ENCODE results near the gene ARID1A. TPM values are rescaled to one million over a fixed set of nuclear protein-coding genes. Genes with fewer than 3 reads are reported as not detected.
A peak's percentile ranks its signal among the peaks of the same experiment; 100 is the strongest.

The ARID1A gene
- total and polyA plus RNA-seq, 8 donors = 14.8 to 39.9 (median 25.5) TPM

DNA sequence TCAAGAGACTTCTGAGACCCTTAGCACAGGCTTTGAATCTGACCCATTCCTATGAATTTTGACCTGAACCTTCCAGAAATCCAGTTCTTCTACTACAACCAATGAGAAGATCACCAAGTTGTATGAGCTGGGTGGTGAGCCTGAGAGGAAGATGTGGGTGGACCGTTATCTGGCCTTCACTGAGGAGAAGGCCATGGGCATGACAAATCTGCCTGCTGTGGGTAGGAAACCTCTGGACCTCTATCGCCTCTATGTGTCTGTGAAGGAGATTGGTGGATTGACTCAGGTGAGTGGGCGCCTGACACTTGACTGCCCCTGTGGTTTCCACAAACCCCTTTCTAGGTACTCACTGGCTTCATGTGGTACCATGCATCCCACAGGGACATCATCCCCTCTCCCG is 71.9 kb downstream of the ARID1A start:
- ATAC-seq = no peak
- Histone ChIP-seq H3K27me3 (no peaks in the 10 kb centered on the region), H3K27ac (no peak overlapping the region), H3K36me3 (peaks cover 2 to 48% (median 27%) of the 10 kb centered on the region in 3 donors), H3K4me1 (peaks cover 0 to 11% (median 0%) of the 10 kb centered on the region in 3 donors), H3K9me3 (no peaks in the 10 kb centered on the region), H3K4me3 (no peak overlapping the region)
- no peak for DNase-seq
- FAIRE-seq = no peak
- TF ChIP-seq, protein P1, sequence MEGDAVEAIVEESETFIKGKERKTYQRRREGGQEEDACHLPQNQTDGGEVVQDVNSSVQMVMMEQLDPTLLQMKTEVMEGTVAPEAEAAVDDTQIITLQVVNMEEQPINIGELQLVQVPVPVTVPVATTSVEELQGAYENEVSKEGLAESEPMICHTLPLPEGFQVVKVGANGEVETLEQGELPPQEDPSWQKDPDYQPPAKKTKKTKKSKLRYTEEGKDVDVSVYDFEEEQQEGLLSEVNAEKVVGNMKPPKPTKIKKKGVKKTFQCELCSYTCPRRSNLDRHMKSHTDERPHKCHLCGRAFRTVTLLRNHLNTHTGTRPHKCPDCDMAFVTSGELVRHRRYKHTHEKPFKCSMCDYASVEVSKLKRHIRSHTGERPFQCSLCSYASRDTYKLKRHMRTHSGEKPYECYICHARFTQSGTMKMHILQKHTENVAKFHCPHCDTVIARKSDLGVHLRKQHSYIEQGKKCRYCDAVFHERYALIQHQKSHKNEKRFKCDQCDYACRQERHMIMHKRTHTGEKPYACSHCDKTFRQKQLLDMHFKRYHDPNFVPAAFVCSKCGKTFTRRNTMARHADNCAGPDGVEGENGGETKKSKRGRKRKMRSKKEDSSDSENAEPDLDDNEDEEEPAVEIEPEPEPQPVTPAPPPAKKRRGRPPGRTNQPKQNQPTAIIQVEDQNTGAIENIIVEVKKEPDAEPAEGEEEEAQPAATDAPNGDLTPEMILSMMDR (IDR thresholded peaks at IDR 0.05) = no peak
- 85 to 86% methylated on average over 4 of the region's 4 CpGs for WGBS, 2 donors
- intact Hi-C loops (cut with DNase I) = no loop called here

- peaks cover 4 to 52% (median 29%) of the 10 kb centered on the region in 3 donors for H3K36me3 ChIP-seq
- H3K4me1 ChIP-seq = peaks cover 0 to 11% (median 0%) of the 10 kb centered on the region in 3 donors
- peak; percentile 28 to 65 (median 46) for ATAC-seq
- WGBS, 2 donors = 4 to 11% methylated on average over 3 of the region's 3 CpGs
- no peak for DNase-seq
- intact Hi-C loops (cut with DNase I) = no loop called here
- no peaks in the 10 kb centered on the region for H3K27me3 ChIP-seq
- no peak for FAIRE-seq
- TF ChIP-seq, protein P1 (IDR thresholded peaks at IDR 0.05) = no peak
- no peaks in the 10 kb centered on the region for H3K9me3 ChIP-seq
- no peak overlapping the region for H3K4me3 ChIP-seq
- peak overlapping the region in 2 of 4 donors; percentile 17 to 36 for H3K27ac ChIP-seq
Observed at GRCh38 chr1:26768755-26769154, 72.9 kb downstream of the ARID1A start.

DNA sequence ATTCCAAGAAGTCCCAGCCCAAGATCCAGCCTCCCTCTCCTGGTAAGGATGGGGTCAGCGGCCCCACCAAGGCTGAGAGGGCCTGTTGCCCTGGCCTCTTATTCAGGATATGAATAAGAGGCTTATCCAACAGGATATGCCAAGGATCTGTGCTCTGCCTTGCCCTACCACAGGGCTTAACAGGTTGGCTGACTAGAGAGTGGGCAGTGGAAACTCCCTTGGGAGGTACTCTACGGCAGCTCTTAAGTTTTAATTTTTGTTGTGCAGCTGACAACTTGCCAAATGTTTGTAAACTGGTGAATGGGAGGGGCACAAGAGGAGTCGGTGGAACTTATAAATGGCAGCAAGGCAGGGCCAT is 75.4 kb downstream of the ARID1A start:
- H3K4me1 ChIP-seq = peaks cover 0 to 14% (median 0%) of the 10 kb centered on the region in 3 donors
- WGBS, 2 donors = 69 to 70% methylated on average over 3 of the region's 3 CpGs
- intact Hi-C loops (cut with DNase I) = loop anchor here in 1 of 3 donors (10.0 kb wide), 1 partner anchor 66 kb away; no protein-coding TSS in a partner anchor
- no peaks in the 10 kb centered on the region for H3K9me3 ChIP-seq
- H3K4me3 ChIP-seq = no peak overlapping the region
- no peaks in the 10 kb centered on the region for H3K27me3 ChIP-seq
- FAIRE-seq (no peak), DNase-seq (no peak), ATAC-seq (no peak)
- peaks cover 4 to 66% (median 43%) of the 10 kb centered on the region in 3 donors for H3K36me3 ChIP-seq
- peak overlapping the region in 2 of 4 donors; percentile 7 to 34 for H3K27ac ChIP-seq
- TF ChIP-seq, protein P1 (IDR thresholded peaks at IDR 0.05) = no peak

GRCh38 chr1:26771643-26772321 is 76.0 kb downstream of the ARID1A start:
- no peak for FAIRE-seq
- Histone ChIP-seq H3K27ac (peak overlapping the region in 2 of 4 donors; percentile 7 to 34), H3K27me3 (no peaks in the 10 kb centered on the region), H3K4me1 (peaks cover 0 to 14% (median 0%) of the 10 kb centered on the region in 3 donors), H3K4me3 (no peak overlapping the region), H3K36me3 (peaks cover 4 to 66% (median 37%) of the 10 kb centered on the region in 3 donors), H3K9me3 (no peaks in the 10 kb centered on the region)
- peak in 3 of 4 donors; percentile 60 to 80 (median 71) for ATAC-seq
- intact Hi-C loops (cut with DNase I) = loop anchor here in 1 of 3 donors (10.0 kb wide), 1 partner anchor 67 kb away; no protein-coding TSS in a partner anchor
- TF ChIP-seq, protein P1 (IDR thresholded peaks at IDR 0.05) = no peak
- no peak for DNase-seq
- 88 to 89% methylated on average over 2 of the region's 2 CpGs for WGBS, 2 donors

DNA sequence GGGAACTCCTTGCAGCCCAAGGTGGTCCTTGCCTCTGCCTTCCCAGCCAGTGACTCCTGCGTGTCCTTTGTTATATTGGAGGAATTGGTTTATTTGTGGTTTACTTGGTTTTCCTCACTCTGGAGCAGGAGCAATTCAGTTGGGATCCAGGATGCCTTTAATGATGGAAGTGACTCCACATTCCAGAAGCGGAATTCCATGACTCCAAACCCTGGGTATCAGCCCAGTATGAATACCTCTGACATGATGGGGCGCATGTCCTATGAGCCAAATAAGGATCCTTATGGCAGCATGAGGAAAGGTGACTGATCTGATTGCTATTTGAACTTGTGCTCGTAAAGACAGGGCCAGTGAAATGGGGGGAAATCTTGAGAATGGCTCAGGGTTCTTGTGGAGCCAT is 76.9 kb downstream of the ARID1A start:
- H3K36me3 ChIP-seq = peaks cover 4 to 62% (median 33%) of the 10 kb centered on the region in 3 donors
- 92 to 96% methylated on average over 4 of the region's 4 CpGs for WGBS, 2 donors
- H3K9me3 ChIP-seq = no peaks in the 10 kb centered on the region
- H3K4me1 ChIP-seq = peaks cover 0 to 14% (median 0%) of the 10 kb centered on the region in 3 donors
- TF ChIP-seq, protein P1 (IDR thresholded peaks at IDR 0.05) = no peak
- no peak overlapping the region for H3K27ac ChIP-seq
- no peak overlapping the region for H3K4me3 ChIP-seq
- ATAC-seq (no peak), DNase-seq (no peak), FAIRE-seq (no peak)
- no peaks in the 10 kb centered on the region for H3K27me3 ChIP-seq
- intact Hi-C loops (cut with DNase I) = loop anchor here in 1 of 3 donors (10.0 kb wide), 1 partner anchor 68 kb away; no protein-coding TSS in a partner anchor

Data from pancreas (tissue), 10 donors.